HG03520 (cell line): Measurements from ENCODE around the gene GRPEL1.

Experiments used
- ATAC-seq: cut with Tn5 transposase; IDR thresholded peaks from one replicate; pipeline ENCODE4 v1.9.1; 2021; ENCODE audit warnings: mild to moderate bottlenecking, moderate library complexity; ENCODE audit not compliant: unreplicated experiment

Gene GRPEL1

DNA sequence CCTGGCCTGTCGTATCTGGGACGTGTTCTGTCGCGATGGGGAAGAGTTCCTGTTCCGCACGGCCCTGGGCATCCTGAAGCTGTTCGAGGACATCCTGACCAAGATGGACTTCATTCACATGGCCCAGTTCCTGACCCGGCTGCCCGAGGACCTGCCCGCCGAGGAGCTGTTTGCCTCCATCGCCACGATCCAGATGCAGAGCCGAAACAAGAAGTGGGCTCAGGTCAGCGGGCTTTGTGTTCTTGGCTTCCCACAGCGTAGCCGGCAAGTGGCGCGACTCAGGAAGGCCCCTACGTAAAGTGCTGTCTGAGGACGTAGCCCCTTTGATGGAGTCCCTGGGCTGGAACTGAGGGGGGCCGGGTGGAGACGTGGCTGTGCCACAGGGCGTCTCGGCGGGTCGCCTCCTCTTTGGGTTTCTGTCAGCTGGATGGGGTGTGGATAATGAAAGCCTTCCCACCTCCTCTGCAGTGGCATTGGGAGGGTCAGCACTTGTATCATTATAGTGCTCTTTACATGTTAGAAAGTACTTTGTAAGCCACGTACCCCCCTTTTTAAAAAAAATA, 42.7 kb downstream of the GRPEL1 start:
- ATAC-seq, result no peak

DNA sequence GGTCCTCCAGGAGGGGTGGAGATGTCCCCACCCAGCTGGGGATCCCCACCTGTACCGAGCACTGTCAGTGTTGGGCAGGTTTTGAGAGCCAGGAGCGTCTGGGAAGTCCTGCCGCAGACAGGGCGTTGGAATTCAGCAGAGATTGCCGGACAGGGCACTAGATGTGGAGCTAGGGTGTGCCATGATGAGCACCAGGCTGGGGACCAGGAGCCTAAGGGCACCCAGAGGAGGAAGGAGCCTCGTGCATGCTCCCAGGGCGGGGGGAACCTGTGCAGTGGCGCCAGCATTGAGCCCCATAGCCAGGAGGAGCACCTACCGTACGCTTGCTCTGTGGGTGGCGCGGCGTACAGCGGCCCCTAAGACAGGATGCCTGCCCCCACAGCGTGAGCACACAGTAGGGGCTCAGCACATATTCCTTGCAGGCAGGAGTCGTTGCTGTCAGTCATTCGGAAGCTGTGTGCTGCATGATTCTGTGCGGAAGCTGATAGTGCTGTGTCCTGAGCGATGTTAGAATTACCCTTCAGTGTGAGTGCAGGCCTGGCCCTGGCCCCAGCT, 43.5 kb downstream of the GRPEL1 start:
- no peak for ATAC-seq

DNA sequence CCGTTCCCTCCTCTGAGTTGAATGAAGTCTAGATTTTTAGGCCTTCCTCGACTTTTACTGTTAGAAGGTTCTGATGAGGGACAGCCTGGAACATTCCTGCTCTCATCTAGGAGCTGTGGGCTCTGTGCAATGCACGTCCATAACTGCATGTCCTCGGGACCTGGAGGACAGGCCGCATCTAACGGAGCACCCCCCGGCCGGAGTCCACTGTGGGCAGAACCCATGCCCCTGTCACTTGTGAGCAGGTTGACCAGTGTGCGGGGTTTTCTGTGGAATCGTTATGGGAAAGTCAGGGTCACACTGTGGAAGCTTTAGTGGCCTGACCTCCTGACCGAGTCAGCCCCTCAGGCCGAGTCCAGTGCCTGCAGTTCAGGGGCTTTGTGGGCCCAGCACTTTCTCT, 44.0 kb downstream of the GRPEL1 start:
- no peak for ATAC-seq

DNA sequence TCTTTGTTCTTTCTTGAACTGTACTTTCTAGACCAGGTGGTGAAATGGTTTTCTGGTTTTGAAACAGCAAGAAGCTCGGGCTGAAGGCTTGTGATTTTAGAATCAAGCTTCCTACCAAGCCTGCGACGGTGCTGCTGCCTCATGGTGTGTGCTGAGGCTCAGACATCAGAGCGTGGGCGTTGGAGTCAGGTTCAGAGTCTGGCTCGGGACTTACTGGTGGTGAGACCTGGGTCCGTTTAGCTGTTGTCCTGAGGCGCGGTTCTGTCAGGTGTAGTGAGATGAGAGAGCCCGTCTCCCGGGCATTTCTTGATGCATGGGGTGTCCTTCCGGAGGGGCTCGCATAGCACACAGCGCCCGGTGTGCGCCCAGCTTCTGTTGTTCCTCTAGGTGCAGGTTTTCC, 44.4 kb downstream of the GRPEL1 start:
- ATAC-seq, result no peak

DNA sequence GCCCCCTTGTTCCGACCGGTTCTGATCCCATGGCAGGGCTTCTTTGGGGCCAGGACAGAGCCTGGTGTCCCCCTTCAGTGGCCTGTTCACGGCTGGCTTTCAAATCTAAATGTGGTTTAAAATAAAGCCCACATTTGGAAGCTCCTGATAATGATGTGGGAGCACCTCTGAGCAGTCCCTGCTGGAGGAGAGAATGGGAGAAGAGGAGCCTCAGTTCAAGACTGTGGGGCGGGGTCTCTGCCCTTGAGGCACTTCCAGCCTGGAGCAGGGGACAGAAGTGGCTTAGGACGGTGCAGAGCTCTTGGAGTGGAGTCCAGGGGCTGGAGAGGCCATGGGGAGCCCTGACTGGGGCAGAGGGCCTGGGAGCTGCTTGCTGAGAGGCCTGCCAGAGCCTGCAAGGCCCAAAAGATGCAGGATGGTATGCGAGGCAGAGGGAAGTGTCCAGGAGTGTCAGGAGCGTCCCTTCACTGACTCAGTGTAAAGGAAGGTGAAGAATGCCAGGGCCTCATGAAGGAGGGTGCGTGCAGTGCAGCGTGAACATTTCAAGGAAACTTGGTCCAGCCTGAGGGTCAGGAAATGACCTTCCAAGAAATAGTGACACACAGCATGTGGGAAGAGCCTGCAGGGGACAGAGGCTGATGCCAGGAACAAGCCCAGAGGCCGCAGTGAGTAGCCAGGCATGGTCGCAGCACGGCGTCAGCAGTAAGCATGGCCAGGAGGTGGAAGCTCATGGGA, 45.8 kb downstream of the GRPEL1 start:
- no peak for ATAC-seq

DNA sequence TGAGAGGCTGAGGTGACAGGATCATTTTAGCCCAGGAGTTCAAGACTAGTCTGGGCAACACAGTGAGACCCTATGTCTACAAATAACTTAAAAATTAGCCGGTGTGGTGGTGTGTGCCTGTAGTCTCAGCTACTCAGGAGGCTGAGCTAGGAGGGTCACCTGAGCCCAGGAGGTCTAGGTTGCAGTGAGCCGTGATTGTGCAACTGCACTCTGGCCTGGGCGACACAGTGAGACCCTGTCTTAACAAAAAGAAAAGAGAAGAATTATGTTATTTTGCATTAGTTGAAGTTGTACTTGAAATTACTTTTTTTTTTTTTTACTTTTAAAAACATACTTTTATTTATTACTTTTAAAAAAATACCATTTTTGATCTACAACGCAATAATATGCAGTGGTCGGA, 46.5 kb downstream of the GRPEL1 start:
- no peak for ATAC-seq

DNA sequence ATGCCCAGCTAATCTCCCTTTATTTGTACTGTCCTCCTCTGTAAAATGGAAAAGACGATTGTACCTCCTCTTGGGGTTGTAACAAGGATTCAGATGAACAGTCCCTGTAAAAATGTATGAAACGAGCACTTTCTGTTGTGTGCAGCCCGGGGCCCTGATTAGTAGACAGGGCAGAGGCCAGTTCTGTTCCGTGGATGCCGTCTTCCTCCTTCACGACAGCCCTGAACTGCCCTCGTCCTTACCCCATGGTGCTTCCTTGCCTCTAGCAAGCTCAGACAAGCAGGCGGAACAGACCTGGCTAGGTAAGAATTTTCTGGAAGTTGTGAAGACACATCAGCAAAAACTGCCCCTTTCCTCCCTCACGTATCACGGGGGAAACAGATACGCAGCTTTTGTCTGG, 47.0 kb downstream of the GRPEL1 start:
- ATAC-seq, result no peak

DNA sequence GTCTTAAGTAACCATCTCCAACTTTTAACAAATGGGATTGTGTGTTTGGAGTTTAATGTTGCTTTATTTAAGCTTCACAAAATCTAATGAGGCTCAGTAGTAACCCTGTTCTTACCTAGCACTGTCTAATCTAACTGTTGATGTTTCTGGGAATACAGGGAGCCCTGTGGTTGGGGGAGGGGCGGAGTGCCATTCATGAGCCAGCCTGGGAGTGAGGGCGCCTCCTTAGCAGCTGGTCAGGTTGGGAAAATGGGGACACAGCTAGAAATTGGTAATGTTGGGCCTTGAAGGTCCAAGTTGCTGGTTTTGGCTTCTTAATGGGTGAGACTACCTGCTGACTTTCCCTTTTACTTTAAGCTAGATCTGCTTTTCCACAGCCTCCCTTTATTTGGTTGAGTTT, 47.6 kb downstream of the GRPEL1 start:
- no peak for ATAC-seq

DNA sequence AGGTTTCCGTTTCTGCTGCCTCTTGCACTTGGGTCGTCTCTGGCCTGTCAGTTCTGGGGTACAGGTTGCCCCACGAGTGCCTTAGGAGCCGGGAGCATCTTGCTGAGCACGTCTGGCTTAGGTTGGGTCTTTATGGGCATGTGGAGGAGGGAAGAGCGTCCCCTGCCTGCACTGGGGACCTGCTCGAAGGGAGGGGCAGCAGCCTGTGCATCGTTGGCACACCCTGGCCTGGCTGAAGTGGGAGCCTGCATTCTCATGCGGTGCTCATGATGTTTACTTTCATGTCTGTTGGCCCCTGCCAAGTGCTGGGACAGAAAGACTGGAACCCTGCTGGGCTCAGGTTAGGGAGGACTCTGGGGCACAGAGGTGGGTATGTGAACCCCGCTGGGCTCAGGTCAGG, 48.5 kb downstream of the GRPEL1 start:
- ATAC-seq, result no peak

DNA sequence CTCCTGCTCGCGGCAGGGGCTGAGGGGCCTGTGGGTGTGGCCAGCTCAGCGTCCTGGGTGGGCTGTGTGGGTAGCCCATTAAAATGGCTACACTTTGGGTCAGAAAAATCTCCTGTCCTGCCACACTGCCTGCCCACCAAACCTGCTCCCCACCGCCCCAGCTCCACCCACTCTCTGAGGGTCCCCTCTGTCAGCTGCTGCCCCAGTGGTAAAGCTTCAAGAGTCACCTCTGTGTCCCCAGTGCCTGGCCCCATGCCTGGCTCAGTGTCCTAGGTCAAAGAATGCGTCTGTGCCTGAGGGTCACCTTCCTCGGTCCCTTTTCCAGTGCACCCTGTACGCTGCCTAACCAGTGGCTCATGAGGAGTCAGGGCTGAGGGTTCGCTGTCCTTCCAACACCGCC, 49.6 kb downstream of the GRPEL1 start:
- no peak for ATAC-seq

DNA sequence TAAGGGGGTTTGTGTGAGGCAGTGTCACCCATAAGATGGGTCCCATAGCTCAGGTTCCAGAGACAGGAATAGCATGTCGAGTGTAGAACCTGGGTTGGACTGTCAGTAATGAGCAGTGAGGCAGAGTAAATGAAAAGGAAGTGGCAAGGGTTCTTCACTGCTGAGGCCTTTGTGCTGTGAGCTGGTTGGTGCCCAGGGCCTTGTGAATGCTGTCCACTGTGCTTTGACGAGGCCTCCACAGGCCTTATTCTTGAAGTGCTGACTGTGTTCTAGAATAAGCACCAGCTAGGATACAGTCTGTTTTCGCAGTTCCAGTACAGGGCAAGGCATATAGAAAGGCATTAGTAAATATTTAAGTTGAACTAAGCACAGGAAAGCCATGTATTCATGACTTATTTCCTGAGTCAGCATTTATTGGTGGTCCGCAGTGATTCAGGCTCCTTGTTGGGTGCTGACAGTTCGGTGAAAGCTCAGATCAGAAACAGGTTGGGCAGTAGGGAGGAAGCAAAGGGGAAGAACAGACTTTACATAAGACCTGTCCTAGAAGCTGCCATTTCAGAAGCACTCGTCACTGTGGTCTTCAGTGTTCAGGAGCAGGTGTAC, 50.3 kb downstream of the GRPEL1 start:
- no peak for ATAC-seq

DNA sequence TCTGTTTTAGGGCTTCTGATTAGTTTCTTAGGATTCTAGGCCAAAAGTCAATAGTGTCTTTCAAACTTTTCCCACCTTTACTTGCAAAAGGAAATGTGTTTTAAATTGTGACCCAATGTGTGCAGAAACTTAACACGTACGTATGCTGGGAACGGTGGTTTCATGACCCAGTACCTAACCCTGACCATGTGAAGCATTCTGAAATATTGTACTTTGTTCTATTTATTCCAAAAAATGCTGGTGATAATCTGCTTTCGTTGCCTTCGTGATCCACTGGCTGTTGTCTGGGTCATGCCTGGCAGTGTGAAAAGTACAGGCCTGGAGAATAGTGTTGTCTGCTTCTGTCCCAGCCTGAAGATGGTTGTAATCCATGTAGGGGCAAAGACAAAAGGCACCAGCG, 51.4 kb downstream of the GRPEL1 start:
- ATAC-seq, result no peak

DNA sequence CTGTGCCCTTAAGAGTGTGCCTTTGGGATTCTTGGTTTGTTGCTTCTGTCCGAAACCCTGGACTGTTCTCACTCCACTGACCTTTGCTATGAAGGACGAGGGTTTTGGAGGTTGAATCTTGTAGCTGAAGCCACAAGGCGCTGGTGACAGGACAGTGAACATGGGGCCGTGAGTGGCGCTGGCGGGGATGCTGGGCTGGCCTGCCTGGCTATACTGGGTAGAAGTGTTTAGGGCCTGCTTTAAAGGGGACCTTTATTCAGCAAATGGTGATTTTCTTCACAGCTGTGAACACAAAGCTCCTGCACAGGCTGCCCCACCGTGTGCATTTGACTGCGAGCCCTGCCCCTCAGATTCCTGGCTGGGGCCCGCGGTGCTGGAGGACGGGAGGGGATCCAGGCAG, 51.8 kb downstream of the GRPEL1 start:
- no peak for ATAC-seq

DNA sequence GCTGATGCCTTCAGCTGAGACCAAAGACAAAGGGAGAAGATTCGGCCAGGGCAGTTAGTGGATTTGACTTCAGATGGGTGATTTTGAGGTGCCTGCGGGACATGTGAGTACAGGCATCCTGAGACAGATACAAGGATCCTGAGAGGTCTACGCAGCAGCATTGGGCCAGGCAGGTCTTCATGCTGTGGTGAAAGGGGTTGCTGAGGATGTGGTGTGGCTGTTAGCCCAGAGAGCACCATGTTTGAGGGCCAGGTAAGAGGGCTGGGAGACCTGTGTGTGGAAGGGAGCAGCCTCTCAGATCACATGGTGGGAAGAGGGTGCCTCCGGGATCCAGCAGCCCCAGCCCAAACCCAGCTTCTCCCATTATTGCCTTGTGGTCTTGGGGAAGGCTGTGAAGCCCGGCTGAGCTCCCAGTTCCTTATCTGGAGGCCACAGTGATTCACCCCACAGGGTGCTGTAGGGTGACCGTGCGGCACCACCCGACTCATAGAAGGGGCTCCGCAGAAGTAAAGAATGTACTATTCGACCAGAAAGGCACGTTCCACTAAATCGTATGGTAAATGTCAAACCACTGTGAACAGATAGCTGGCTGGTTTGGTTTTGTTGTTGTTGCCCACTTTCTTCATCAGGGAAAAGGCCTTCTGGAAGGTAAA, 52.4 kb downstream of the GRPEL1 start:
- ATAC-seq, result no peak

DNA sequence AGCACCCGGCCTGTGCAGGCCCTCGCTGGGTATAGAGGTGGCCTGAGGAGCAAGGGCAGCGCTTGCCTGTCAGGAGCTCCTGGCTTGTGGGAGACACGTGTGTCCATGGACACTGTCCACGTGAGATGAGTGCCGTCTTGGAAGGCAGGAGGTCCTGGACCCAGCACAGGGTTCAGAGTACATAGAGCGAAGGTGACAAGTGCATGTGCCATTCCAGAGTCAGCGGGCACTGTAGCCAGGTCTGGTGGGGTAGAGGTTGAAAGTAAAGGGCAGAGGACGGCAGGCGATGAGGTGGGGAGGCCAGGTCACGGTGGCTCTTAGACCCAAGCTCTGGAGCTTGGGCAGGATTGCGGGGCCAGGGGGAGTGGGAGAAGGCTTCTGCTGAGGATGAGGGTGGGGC, 53.0 kb downstream of the GRPEL1 start:
- ATAC-seq, result no peak

DNA sequence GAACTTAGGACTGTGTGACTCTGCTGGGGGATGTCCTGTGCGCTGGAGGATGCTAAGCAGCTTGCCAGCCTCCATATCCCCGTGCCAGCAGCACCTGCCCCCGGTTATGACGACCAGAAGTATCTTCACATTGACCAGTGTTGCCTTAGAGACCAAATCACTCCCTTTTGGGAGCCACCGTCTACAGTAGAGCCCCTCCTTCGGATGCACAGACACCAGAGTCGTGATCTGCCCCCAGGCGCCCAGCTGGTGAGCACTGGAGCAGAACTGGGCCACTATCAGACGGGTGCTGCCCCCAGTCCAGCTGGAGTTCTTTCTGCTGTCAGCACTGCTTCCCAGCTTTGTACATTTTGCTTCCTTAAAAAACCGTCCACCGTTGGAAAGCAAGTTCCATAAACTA, 54.7 kb downstream of the GRPEL1 start:
- no peak for ATAC-seq

DNA sequence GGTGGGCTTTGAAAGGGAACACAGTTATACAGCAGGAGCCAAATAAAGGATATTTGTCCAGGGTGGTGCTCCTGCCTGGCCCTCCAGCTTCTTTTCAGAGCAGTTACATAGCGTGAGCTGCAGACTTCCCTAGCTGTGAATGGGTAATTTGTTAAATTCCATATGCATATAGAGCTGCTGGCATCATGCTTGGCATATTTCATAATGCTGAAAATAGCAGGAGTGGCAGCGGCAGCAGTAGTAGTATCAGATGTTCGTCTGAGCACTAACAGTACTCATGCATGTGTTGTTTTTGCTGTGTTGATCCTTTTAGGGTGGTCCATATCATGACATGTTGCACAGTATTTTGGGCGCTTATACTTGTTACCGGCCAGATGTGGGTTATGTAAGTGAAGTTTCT, 58.3 kb downstream of the GRPEL1 start:
- no peak for ATAC-seq
